ENCODE data around the gene BBS12. TPM values are rescaled to one million over a fixed set of nuclear protein-coding genes. Genes with fewer than 3 reads are reported as not detected.

The BBS12 gene
- total and polyA plus RNA-seq, 2 experiments from 2014 or later, result 2.3 to 2.6 TPM

DNA sequence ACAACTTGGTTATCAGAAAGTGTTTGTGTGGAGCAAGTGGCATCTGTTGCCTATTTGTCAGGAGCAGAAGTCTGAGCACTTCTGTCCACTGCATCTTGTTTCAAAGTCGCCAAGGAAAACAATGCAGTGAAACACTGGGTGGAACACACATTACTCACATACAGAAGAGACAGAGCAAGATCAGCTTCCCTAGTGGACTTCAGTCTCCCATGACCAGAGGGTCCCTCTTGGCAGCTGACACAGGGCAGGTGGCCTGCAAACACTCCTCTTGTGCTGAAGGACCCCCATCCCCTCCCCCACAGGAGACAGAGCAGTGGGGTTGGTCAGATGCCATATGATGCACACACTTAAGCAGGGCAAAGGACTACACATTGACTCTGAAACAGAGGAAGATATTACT lies 3.6 kb upstream of the BBS12 start:
- Mint-ChIP-seq H3K27me3 (ENCODE audit: insufficient read depth, low read depth, poor library complexity) (peaks cover 9% of the 10 kb centered on the region), H3K4me1 (peaks cover 10% of the 10 kb centered on the region), H3K4me3 (no peak overlapping the region), H3K36me3 (ENCODE audit: low read depth) (no peaks in the 10 kb centered on the region), H3K27ac (no peak overlapping the region), H3K9me3 (no peaks in the 10 kb centered on the region)
- Histone ChIP-seq H3K4me1 (ENCODE audit: insufficient read depth) (peaks cover 6% of the 10 kb centered on the region), H2AFZ (0 out of 2 replicates have a peak overlapping the region, but pooled peaks have one; percentile 61), H3F3A (replicated peaks; ENCODE audit: low read depth) (no peaks in the 10 kb centered on the region; the same call in 1 of the 2 replicates), H4K20me1 (replicated peaks; ENCODE audit: insufficient read depth) (no peaks in the 10 kb centered on the region), H3K79me2 (replicated peaks; ENCODE audit: insufficient read depth) (no peaks in the 10 kb centered on the region), H3K4me3 (no peak overlapping the region), H3K27me3 (ENCODE audit: insufficient read depth) (no peaks in the 10 kb centered on the region), H3K36me3 (ENCODE audit: insufficient read depth) (no peaks in the 10 kb centered on the region), H3K9me2 (ENCODE audit: insufficient read depth) (no peaks in the 10 kb centered on the region), H3K4me2 (no peak overlapping the region), H3K27ac (ENCODE audit: low read depth) (no peak overlapping the region)
- no peak for ATAC-seq
- DNase-seq (ENCODE audit: low spot score), result no peak
- TF ChIP-seq, protein P1, sequence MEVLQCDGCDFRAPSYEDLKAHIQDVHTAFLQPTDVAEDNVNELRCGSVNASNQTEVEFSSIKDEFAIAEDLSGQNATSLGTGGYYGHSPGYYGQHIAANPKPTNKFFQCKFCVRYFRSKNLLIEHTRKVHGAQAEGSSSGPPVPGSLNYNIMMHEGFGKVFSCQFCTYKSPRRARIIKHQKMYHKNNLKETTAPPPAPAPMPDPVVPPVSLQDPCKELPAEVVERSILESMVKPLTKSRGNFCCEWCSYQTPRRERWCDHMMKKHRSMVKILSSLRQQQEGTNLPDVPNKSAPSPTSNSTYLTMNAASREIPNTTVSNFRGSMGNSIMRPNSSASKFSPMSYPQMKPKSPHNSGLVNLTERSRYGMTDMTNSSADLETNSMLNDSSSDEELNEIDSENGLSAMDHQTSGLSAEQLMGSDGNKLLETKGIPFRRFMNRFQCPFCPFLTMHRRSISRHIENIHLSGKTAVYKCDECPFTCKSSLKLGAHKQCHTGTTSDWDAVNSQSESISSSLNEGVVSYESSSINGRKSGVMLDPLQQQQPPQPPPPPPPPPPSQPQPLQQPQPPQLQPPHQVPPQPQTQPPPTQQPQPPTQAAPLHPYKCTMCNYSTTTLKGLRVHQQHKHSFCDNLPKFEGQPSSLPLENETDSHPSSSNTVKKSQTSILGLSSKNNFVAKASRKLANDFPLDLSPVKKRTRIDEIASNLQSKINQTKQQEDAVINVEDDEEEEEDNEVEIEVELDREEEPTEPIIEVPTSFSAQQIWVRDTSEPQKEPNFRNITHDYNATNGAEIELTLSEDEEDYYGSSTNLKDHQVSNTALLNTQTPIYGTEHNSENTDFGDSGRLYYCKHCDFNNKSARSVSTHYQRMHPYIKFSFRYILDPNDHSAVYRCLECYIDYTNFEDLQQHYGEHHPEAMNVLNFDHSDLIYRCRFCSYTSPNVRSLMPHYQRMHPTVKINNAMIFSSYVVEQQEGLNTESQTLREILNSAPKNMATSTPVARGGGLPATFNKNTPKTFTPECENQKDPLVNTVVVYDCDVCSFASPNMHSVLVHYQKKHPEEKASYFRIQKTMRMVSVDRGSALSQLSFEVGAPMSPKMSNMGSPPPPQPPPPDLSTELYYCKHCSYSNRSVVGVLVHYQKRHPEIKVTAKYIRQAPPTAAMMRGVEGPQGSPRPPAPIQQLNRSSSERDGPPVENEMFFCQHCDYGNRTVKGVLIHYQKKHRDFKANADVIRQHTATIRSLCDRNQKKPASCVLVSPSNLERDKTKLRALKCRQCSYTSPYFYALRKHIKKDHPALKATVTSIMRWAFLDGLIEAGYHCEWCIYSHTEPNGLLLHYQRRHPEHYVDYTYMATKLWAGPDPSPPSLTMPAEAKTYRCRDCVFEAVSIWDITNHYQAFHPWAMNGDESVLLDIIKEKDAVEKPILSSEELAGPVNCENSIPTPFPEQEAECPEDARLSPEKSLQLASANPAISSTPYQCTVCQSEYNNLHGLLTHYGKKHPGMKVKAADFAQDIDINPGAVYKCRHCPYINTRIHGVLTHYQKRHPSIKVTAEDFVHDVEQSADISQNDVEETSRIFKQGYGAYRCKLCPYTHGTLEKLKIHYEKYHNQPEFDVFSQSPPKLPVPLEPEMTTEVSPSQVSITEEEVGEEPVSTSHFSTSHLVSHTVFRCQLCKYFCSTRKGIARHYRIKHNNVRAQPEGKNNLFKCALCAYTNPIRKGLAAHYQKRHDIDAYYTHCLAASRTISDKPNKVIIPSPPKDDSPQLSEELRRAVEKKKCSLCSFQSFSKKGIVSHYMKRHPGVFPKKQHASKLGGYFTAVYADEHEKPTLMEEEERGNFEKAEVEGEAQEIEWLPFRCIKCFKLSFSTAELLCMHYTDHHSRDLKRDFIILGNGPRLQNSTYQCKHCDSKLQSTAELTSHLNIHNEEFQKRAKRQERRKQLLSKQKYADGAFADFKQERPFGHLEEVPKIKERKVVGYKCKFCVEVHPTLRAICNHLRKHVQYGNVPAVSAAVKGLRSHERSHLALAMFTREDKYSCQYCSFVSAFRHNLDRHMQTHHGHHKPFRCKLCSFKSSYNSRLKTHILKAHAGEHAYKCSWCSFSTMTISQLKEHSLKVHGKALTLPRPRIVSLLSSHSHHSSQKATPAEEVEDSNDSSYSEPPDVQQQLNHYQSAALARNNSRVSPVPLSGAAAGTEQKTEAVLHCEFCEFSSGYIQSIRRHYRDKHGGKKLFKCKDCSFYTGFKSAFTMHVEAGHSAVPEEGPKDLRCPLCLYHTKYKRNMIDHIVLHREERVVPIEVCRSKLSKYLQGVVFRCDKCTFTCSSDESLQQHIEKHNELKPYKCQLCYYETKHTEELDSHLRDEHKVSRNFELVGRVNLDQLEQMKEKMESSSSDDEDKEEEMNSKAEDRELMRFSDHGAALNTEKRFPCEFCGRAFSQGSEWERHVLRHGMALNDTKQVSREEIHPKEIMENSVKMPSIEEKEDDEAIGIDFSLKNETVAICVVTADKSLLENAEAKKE (CRISPR knock-in tag; IDR thresholded peaks at IDR 0.05), result no peak
- TF ChIP-seq STAT1 (IDR thresholded peaks at IDR 0.05; ENCODE audit: unreplicated experiment), result no peak
- TF ChIP-seq NANOG (IDR thresholded peaks at IDR 0.05; ENCODE audit: borderline replicate concordance), result no peak
- TF ChIP-seq, protein P2, sequence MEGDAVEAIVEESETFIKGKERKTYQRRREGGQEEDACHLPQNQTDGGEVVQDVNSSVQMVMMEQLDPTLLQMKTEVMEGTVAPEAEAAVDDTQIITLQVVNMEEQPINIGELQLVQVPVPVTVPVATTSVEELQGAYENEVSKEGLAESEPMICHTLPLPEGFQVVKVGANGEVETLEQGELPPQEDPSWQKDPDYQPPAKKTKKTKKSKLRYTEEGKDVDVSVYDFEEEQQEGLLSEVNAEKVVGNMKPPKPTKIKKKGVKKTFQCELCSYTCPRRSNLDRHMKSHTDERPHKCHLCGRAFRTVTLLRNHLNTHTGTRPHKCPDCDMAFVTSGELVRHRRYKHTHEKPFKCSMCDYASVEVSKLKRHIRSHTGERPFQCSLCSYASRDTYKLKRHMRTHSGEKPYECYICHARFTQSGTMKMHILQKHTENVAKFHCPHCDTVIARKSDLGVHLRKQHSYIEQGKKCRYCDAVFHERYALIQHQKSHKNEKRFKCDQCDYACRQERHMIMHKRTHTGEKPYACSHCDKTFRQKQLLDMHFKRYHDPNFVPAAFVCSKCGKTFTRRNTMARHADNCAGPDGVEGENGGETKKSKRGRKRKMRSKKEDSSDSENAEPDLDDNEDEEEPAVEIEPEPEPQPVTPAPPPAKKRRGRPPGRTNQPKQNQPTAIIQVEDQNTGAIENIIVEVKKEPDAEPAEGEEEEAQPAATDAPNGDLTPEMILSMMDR (conservative IDR thresholded peaks at IDR 0.05; ENCODE audit: low read depth in 2 of 2), result no peak
- TF ChIP-seq ZNF331 (CRISPR knock-in tag; IDR thresholded peaks at IDR 0.05; ENCODE audit: low read depth), result no peak
- TF ChIP-seq EZH2 (IDR thresholded peaks at IDR 0.05; ENCODE audit: low read depth, unreplicated experiment), result no peak
- TF ChIP-seq JUNB (IDR thresholded peaks at IDR 0.05; ENCODE audit: unreplicated experiment), result no peak
- TF ChIP-seq, protein P3, sequence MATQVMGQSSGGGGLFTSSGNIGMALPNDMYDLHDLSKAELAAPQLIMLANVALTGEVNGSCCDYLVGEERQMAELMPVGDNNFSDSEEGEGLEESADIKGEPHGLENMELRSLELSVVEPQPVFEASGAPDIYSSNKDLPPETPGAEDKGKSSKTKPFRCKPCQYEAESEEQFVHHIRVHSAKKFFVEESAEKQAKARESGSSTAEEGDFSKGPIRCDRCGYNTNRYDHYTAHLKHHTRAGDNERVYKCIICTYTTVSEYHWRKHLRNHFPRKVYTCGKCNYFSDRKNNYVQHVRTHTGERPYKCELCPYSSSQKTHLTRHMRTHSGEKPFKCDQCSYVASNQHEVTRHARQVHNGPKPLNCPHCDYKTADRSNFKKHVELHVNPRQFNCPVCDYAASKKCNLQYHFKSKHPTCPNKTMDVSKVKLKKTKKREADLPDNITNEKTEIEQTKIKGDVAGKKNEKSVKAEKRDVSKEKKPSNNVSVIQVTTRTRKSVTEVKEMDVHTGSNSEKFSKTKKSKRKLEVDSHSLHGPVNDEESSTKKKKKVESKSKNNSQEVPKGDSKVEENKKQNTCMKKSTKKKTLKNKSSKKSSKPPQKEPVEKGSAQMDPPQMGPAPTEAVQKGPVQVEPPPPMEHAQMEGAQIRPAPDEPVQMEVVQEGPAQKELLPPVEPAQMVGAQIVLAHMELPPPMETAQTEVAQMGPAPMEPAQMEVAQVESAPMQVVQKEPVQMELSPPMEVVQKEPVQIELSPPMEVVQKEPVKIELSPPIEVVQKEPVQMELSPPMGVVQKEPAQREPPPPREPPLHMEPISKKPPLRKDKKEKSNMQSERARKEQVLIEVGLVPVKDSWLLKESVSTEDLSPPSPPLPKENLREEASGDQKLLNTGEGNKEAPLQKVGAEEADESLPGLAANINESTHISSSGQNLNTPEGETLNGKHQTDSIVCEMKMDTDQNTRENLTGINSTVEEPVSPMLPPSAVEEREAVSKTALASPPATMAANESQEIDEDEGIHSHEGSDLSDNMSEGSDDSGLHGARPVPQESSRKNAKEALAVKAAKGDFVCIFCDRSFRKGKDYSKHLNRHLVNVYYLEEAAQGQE (IDR thresholded peaks at IDR 0.05; ENCODE audit: unreplicated experiment), result no peak
- no peak for TF ChIP-seq POLR2AphosphoS5 (IDR thresholded peaks at IDR 0.05; ENCODE audit: low read depth)
- no peak for TF ChIP-seq CREB1 (CRISPR knock-in tag; IDR thresholded peaks at IDR 0.05; ENCODE audit: low read depth)
- TF ChIP-seq EZH2phosphoT487 (IDR thresholded peaks at IDR 0.05; ENCODE audit: unreplicated experiment), result no peak
